Lung (tissue), 12 donors: Measurements from ENCODE around the gene MRPS17. TPM values are rescaled to one million over a fixed set of nuclear protein-coding genes. Genes with fewer than 3 reads are reported as not detected.

Source experiments
- ATAC-seq: fragments of 200-7000 bp; cut with Tn5 transposase; one replicate; pipeline ENCODE4 v1.9.1; 2020; ENCODE audit warnings: moderate number of reproducible peaks; ENCODE audit not compliant: insufficient read depth, low FRiP score
- DNase-seq, 3 donors: peaks; one replicate each; pipeline ENCODE4 v3.0.0-alpha.2; 2013 to 2017
- H3K27ac ChIP-seq, 2 donors: one replicate each; pipeline ENCODE4 v1.5.1; 2013; ENCODE audit warnings: mild to moderate bottlenecking in 2 of 2, moderate library complexity in 2 of 2, control low read depth in 1 of 2, inconsistent platforms in 1 of 2, low read depth in 1 of 2, low read length in 1 of 2
- H3K27me3 ChIP-seq, 3 donors: one replicate each; pipeline ENCODE4 v1.5.1; 2013; ENCODE audit warnings: low read length in 2 of 3; ENCODE audit not compliant: control insufficient read depth in 3 of 3, insufficient read depth in 3 of 3
- H3K36me3 ChIP-seq, 4 donors: one replicate each; pipeline ENCODE4 v1.5.1; 2013; ENCODE audit warnings: low read length in 4 of 4, mild to moderate bottlenecking in 1 of 4, moderate library complexity in 1 of 4; ENCODE audit not compliant: control insufficient read depth in 4 of 4, insufficient read depth in 4 of 4
- H3K4me1 ChIP-seq, 5 donors: one replicate each; pipeline ENCODE4 v1.5.1; 2013; ENCODE audit warnings: low read length in 5 of 5, mild to moderate bottlenecking in 2 of 5, moderate library complexity in 1 of 5; ENCODE audit not compliant: control insufficient read depth in 5 of 5, insufficient read depth in 5 of 5
- H3K4me3 ChIP-seq: one replicate; pipeline ENCODE4 v1.5.1; 2013; ENCODE audit warnings: mild to moderate bottlenecking, control low read depth, moderate library complexity
- H3K9ac ChIP-seq, 2 donors: one replicate each; pipeline ENCODE4 v1.5.1; 2013; ENCODE audit warnings: low read length in 2 of 2, control low read depth in 1 of 2; ENCODE audit not compliant: insufficient read depth in 1 of 2
- H3K9me3 ChIP-seq, 4 donors: one replicate each; pipeline ENCODE4 v1.5.1; 2013; ENCODE audit warnings: low read length in 3 of 4, mild to moderate bottlenecking in 1 of 4, moderate library complexity in 1 of 4; ENCODE audit not compliant: control insufficient read depth in 4 of 4, insufficient read depth in 3 of 4
- WGBS, 2 donors: extraction: QIAGEN DNeasy Blood & Tissue Kit; methylation state at CpG; one replicate each; pipeline ENCODE4 v1.1.7; 2013; 5-methylcytosine and 5-hydroxymethylcytosine counted together
- polyA plus RNA-seq, 2 donors: library from polyadenylated mRNA; stranded (reverse); fragments of 200-250 nt; gene quantifications; one replicate each; pipeline ENCODE4 v1.2.1, GENCODE V29; 2013
- total RNA-seq, 2 donors: library from RNA; depleted of rRNA in 1 of 2; stranded (reverse); fragments of >200 nt in 1 of 2; gene quantifications; one replicate each; pipeline ENCODE4 v1.2.1, GENCODE V29; 2014 to 2021
- TF ChIP-seq, protein P1 (sequence below): IDR thresholded peaks from 2 replicates; pipeline ENCODE4 v1.5.1; 2012; ENCODE audit warnings: mild to moderate bottlenecking; ENCODE audit errors: control extremely low read depth, extremely low read depth
- donor health status: control.
- donor health status: control.
- donor health status: Bipolar disorder and iron deficiency.
- donor health status: healthy.
- donor health status: DM: yes; HTN: yes; CAD: no.

Gene MRPS17
- total and polyA plus RNA-seq, 4 donors, result 6.4 to 14.8 (median 12.6) TPM

- Histone ChIP-seq H3K27ac (no peak overlapping the region), H3K4me3 (no peak overlapping the region), H3K9me3 (no peaks in the 10 kb centered on the region), H3K4me1 (peaks cover 0 to 2% (median 0%) of the 10 kb centered on the region in 5 donors), H3K9ac (no peak overlapping the region), H3K36me3 (peaks cover 21 to 44% (median 29%) of the 10 kb centered on the region in 4 donors), H3K27me3 (no peaks in the 10 kb centered on the region)
- TF ChIP-seq, protein P1, sequence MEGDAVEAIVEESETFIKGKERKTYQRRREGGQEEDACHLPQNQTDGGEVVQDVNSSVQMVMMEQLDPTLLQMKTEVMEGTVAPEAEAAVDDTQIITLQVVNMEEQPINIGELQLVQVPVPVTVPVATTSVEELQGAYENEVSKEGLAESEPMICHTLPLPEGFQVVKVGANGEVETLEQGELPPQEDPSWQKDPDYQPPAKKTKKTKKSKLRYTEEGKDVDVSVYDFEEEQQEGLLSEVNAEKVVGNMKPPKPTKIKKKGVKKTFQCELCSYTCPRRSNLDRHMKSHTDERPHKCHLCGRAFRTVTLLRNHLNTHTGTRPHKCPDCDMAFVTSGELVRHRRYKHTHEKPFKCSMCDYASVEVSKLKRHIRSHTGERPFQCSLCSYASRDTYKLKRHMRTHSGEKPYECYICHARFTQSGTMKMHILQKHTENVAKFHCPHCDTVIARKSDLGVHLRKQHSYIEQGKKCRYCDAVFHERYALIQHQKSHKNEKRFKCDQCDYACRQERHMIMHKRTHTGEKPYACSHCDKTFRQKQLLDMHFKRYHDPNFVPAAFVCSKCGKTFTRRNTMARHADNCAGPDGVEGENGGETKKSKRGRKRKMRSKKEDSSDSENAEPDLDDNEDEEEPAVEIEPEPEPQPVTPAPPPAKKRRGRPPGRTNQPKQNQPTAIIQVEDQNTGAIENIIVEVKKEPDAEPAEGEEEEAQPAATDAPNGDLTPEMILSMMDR, result no peak
- no peak for DNase-seq
- WGBS, 2 donors, result 93 to 95% methylated on average over 8 of the region's 8 CpGs
- ATAC-seq, result no peak
Measured at GRCh38 chr7:55996856-55997500, 45.3 kb downstream of the MRPS17 start.

- DNase-seq (no peak), ATAC-seq (no peak)
- Histone ChIP-seq H3K27me3 (no peaks in the 10 kb centered on the region), H3K9ac (no peak overlapping the region), H3K4me3 (no peak overlapping the region), H3K9me3 (no peaks in the 10 kb centered on the region), H3K36me3 (peaks cover 0 to 4% (median under 1%) of the 10 kb centered on the region in 4 donors), H3K27ac (no peak overlapping the region), H3K4me1 (peaks cover 0 to 4% (median 0%) of the 10 kb centered on the region in 5 donors)
- TF ChIP-seq, protein P1, result no peak
- 85 to 93% methylated on average over 4 of the region's 4 CpGs for WGBS, 2 donors
Measured at GRCh38 chr7:56003749-56004148, 52.1 kb downstream of the MRPS17 start.

Other genes starting within 250 kb of the MRPS17 start
- gene SEPTIN14, start 89.1 kb upstream of the MRPS17 start, total RNA-seq, result not detected
- gene SEPTIN14, start 89.1 kb upstream of the MRPS17 start, polyA plus RNA-seq, result not detected
- 10 to 100 TPM in 1 of 2 donors, 1 to 10 TPM in 1; 3.5 to 14.9 TPM for gene ZNF713, start 64.4 kb upstream of the MRPS17 start, total RNA-seq
- gene ZNF713, start 64.4 kb upstream of the MRPS17 start, polyA plus RNA-seq, result 1 to 10 TPM; 1.0 to 1.8 TPM
- gene NIPSNAP2, start 12.7 kb downstream of the MRPS17 start, total RNA-seq, result 10 to 100 TPM; 60.1 to 65.2 TPM
- gene NIPSNAP2, start 12.7 kb downstream of the MRPS17 start, polyA plus RNA-seq, result 10 to 100 TPM; 37.2 to 42.1 TPM
- gene PSPH, start 99.6 kb downstream of the MRPS17 start, total RNA-seq, result 10 to 100 TPM; 16.9 to 18.5 TPM
- 1 to 10 TPM; 5.9 to 7.8 TPM for gene PSPH, start 99.6 kb downstream of the MRPS17 start, polyA plus RNA-seq
- gene CCT6A, start 99.9 kb downstream of the MRPS17 start, total RNA-seq, result 10 to 100 TPM; 88.1 to 92.9 TPM
- 100 to 1,000 TPM; 115 to 196 TPM for gene CCT6A, start 99.9 kb downstream of the MRPS17 start, polyA plus RNA-seq
- gene SUMF2, start 112.4 kb downstream of the MRPS17 start, total RNA-seq, result 100 to 1,000 TPM; 115 to 141 TPM
- gene SUMF2, start 112.4 kb downstream of the MRPS17 start, polyA plus RNA-seq, result 100 to 1,000 TPM in 1 of 2 donors, 10 to 100 TPM in 1; 92.1 to 147 TPM
- gene PHKG1, start 141.1 kb downstream of the MRPS17 start, total RNA-seq, result 1 to 10 TPM; 1.6 to 1.8 TPM
- 1 to 10 TPM in 1 of 2 donors, under 1 TPM in 1; 0.71 to 1.0 TPM for gene PHKG1, start 141.1 kb downstream of the MRPS17 start, polyA plus RNA-seq
- gene CHCHD2, start 154.6 kb downstream of the MRPS17 start, total RNA-seq, result 100 to 1,000 TPM; 179 to 301 TPM
- 100 to 1,000 TPM; 275 to 617 TPM for gene CHCHD2, start 154.6 kb downstream of the MRPS17 start, polyA plus RNA-seq
- 1 to 10 TPM in 1 of 2 donors, under 1 TPM in 1; 0.88 to 3.0 TPM for gene NUPR2, start 164.5 kb downstream of the MRPS17 start, total RNA-seq
- 1 to 10 TPM; 1.6 to 2.2 TPM for gene NUPR2, start 164.5 kb downstream of the MRPS17 start, polyA plus RNA-seq